ENCODE results near the gene ZNF639.

The ZNF639 gene

DNA sequence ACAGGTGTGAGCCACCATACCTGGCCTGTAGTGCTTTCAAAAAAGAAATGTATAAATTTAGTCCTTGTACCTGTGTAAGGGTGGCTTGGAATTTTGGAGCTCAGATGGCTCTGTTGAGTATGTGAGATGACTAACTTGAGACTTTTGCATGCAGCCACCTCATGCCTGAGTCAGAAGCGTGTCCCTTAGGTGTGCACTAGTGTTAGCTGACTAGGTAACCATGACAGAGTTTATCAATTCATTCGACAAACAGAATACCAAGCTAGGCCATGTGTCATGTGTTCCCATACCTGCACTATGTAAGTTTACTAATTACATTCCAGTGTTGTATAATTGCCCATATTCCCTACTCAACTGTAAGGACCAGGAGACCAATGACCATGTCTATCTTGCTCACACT lies 4.0 kb upstream of the ZNF639 start:
- no peak for DNase-seq (ENCODE audit: low spot score)

- DNase-seq (ENCODE audit: low spot score), result peak; percentile 6
Measured at GRCh38 chr3:179321668-179322285, 1.1 kb upstream of the ZNF639 start.

DNA sequence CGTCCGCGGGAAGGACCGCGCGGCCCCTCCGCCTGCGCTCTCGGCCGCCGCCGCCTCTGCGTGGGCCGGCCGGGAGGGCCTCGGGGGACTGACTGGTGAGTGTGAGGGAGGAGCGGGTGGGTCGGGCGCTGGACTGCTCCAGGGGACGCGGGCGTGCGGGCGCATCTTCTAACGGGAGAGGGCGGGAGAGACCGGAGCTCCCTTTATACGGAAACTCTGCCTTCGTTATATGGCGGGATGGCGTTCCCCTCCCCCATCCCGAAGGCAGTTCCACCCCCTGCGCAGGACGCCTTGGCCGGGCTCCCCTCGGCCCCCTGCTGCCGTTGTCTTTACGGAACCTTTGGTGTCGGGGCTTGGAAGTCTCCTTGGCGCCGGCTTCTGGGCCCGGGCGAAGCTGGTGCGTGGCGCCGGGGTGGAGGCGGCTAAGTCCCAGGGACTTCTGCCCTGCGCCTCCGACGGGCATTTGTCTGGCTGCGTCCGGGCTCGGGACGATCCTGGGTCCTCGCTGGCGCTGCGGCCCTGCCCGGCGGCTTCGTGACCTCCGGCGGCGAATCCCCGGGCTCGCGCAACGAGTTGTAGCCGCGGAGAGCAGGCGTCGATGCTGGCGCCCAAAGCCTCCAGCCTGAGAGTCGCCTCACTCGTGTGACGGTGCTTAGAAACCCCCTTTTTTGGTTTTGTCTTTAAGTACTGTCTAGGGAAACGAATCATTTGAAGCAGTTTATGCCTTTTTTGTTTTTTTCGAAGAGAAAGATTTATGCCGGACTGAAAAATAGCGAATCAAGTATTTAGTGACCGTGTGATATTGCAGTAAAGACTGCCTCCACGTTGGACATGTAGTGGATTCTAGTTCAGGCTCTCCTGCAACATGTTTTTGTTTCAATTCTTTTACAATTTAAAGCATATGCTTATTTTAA lies 623 bp downstream of the ZNF639 start:
- DNase-seq (ENCODE audit: low spot score), result peak; percentile 42

DNA sequence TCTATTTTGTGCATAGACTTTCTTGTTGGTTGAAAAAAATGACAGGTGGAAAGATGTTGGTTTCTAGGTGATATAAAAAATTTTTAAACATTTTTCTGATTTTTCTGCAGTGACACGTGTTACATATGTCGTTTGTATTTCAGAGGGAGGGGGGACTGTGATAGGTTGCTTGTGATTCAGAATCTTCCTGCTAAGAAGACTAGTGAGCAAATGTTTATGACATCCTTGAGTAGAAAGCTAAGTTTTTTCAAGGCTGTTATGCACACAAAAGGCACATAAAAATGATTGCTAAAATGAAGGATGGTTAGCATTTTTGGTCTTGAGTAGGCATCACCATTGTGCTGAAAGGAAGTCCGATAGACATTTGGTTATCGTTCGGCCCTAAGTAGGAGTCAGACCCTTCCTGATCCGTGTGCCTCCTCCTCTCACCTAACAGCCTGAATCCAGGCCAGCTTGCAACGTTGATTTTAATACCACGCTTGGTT lies 1.5 kb downstream of the ZNF639 start:
- peak; percentile 20 for DNase-seq (ENCODE audit: low spot score)

DNA sequence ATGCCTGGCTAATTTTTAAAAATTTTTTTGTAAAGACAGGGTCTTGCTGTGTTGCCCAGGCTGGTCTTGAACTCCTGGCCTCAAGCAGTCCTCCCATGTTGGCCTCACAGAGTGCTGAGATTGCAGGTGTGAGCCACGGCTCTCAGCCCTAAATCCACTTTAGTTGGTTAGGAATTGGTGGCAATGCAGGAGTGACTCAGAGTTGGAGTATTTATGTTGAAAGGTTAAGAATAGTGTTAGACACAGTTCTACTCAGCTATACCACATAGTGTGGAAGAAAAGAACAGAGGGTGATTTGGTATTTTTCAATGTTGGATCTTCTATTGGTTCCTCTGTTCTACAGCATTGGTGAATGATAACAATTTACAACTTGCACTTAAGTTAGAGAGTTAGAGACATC lies 7.6 kb downstream of the ZNF639 start:
- DNase-seq (ENCODE audit: low spot score), result no peak

GRCh38 chr3:179332240-179332639 lies 9.4 kb downstream of the ZNF639 start:
- DNase-seq (ENCODE audit: low spot score), result no peak

- DNase-seq (ENCODE audit: low spot score), result no peak
Measured at GRCh38 chr3:179333084-179333483, 10.3 kb downstream of the ZNF639 start.

DNA sequence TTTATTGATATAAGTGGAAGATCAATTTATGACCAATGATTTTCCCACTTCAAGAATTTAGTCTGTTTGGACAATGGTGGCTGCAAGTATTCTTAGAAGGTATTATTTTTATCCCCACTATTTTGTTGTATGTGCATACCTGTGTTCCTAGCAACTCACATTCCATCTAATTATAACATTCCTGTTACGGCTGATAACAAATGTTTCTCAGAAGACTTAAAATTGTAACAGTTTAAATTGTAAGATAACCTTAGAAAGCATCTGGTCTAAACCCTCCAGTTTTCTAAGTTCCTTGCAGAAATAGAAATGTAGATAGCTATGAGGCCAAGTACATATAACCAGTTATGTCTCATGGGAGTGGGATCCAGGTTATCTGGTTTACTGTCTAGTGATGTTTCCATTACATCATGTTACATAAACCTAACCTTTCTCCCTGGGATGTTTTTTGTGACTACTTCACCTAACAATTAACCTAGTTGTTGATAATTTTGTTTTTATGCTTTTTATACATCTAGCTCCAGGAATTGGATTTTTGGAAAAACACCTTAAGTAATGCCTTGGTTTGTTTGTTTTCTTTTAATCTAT lies 13.6 kb downstream of the ZNF639 start:
- DNase-seq (ENCODE audit: low spot score), result no peak

DNA sequence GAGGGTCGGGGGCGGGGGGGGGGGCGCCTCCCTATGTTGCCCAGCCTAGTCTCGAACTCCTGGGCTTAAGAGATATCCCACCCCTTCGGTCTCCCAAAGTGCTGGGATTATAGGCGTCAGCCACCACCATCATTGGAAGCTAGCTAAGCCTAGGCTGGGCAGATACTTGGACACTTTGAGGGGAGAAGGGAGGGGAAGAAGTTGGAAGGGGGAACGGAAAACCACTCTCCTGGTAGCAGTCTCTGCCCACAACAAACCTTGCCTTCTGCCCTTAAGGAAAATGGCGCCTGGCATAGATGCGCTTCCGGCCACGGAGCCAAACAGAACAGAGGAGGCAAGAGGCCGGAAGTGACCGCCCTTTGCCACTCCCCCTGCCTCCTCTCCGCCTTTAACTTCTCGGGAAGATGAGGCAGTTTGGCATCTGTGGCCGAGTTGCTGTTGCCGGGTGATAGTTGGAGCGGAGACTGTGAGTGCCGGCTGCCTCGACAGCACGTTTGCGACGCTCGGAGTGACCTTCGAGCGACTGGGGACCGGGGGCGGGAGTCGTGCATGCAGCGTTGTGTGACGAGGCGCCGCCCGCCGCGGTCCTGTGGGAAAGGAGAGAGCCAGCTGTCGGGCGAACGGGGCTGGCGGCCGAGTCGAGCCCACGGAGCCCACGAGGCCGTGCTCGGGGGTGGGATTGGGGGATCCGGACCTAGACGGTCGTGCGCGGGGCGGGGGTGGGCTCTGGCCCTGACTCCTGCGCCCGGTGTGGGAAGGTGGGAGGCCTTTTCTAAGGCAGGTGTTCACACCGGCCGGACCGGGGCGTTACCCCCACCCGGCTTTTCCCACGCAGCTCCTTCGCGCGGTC lies 24.7 kb downstream of the ZNF639 start, which contains the start of gene MFN1:
Gene MFN1 (plus strand): TSS at position 365 of the 850 bp plus-strand sequence. CDS start 1,143 bp downstream, outside the sequence.
- peak; percentile 88 for DNase-seq (ENCODE audit: low spot score)

DNA sequence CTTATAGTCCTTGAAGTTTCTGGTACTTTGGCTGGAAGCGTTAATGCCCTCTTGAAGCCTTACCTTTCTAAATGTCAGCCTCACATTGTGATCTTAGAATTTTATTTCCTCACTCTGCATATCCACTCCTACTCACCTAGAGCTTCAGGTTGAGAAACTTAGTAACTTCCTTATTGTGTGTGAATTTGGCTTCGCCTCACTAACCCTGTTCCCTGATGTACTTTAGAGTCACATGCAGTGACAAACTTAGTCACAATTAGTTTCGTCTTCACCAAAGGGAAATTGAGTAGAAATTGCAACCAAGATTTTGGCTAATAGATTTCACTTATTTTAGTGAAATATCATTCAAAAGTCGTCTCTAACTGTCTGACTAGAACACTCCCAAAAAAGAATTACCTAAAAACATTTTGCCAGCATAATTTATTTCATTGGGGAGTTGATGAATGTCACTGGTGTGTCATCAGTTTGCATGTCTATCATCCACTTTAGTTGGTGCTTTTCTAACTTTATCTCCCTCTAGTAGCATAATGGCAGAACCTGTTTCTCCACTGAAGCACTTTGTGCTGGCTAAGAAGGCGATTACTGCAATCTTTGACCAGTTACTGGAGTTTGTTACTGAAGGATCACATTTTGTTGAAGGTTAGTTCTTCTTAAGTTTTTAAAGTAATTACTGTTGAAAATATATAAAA lies 25.6 kb downstream of the ZNF639 start:
- DNase-seq (ENCODE audit: low spot score), result no peak

DNA sequence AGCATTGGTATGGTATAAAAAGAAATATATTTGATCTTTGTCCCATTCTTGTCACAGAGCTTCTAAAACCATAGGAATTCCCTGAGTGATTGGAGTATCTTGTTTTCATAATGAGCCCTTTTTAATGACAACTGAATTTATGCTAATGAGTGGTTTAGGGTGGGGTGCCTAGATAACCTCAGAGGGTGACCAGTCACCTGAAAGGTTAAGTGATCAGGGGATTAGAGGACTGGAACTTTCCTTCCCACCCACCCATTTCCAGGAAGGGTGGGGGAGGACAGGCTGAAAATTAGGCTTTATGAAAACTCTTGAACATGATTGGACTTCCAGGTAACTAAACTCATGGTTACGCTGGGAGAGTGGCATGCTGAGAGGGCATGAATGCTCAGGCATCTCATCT lies 33.2 kb downstream of the ZNF639 start:
- no peak for DNase-seq (ENCODE audit: low spot score)

DNA sequence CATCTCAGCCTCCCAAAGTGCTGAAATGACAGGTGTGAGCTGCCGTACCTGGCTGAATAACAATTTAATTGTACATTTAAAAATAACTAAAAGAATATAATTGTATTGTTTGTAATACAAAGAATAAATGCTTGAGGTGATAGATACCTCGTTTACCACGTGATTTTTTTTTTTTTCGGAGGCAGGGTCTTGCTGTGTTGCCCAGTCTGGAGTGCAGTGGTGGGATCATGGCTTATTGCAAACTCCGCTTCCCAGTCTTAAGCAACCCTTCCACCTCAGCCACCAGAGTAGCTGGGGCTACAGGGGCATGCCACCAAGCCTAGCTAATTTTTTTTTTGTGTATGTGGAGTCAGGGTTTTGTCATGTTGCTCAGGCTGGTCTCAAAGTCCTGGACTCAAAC lies 40.5 kb downstream of the ZNF639 start:
- no peak for DNase-seq (ENCODE audit: low spot score)

DNA sequence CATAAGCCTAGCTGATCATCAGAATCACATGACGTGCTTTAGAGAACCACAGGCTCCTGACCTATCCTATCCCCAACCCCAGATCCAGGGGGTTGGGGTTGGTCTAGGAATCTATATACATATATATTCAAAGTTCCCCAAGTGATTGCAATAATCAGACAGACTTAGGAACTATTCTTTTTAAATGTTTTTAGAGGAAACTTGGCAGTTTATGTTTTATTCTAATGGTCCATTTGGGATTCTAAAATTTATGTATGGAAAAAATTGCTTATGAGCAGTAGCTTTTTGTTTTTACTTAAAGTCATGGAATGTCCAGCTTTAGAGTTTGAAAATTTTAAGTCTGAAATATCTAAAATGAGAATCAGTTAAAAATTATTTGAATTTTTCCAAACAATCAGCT lies 46.8 kb downstream of the ZNF639 start:
- DNase-seq (ENCODE audit: low spot score), result no peak

- no peak for DNase-seq (ENCODE audit: low spot score)
Measured at GRCh38 chr3:179373938-179374337, 51.1 kb downstream of the ZNF639 start.

- no peak for DNase-seq (ENCODE audit: low spot score)
Measured at GRCh38 chr3:179375091-179375999, 52.5 kb downstream of the ZNF639 start.

DNA sequence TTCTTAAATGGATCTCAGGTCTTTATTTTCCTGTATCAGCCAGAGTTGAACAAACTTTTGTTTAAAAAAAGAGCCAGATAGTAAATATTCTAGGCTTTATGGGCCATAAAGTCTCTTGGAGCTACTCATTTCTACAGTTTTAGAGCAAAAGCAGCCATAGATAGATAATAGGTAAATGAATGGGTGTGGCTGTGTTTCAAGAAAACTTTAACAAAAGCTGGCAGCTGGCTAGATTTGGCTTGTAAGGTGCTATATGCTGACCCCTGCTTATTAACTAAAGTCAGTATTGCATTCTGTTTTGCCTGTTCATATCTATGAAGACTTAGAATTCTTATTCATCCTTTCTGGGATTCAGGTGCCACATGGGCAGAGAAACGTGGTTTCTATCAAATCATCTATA lies 53.6 kb downstream of the ZNF639 start:
- DNase-seq (ENCODE audit: low spot score), result no peak
